Pancreas (tissue), 10 donors: ENCODE results near the gene KLC4. TPM values are rescaled to one million over a fixed set of nuclear protein-coding genes. Genes with fewer than 3 reads are reported as not detected.
A peak's percentile ranks its signal among the peaks of the same experiment; 100 is the strongest.
"Not testable (repeated sequence)": the region's sequence is repeated elsewhere in the genome, so short reads cannot be mapped to it uniquely, and the experiment has no call there.

ENCODE experiments used
- ATAC-seq, 4 donors: fragments of 200-7000 bp; cut with Tn5 transposase; one replicate each; pipeline versions ENCODE4 v1.8.0 to v1.9.1; 2020; ENCODE audit warnings: mild to moderate bottlenecking in 4 of 4, moderate library complexity in 4 of 4
- DNase-seq, 6 donors: peaks; one replicate each; pipeline ENCODE4 v3.0.0-alpha.2; 2020
- FAIRE-seq: peaks from 2 replicates; lab custom pipeline; 2012; peaks lifted over from hg19 to GRCh38; lab: Jason Lieb, UNC
- H3K27ac ChIP-seq, 4 donors: fragments of 200-600 bp; sonication (generic); 1 replicate in 3 of 4; 2 replicates in 1 of 4; pipeline versions ENCODE4 v1.5.0 to v1.8.0; 2020
- H3K27me3 ChIP-seq, 4 donors: fragments of 200-600 bp; one replicate each; pipeline ENCODE4 v1.8.0; 2021
- H3K36me3 ChIP-seq, 3 donors: fragments of 200-600 bp; sonication (generic) in 1 of 3; one replicate each; pipeline versions ENCODE4 v1.5.0 to v1.8.0; 2020 to 2021
- H3K4me1 ChIP-seq, 3 donors: fragments of 200-600 bp; one replicate each; pipeline ENCODE4 v1.8.0; 2021
- H3K4me3 ChIP-seq, 4 donors: fragments of 200-600 bp; sonication (generic) in 2 of 4; one replicate each; pipeline versions ENCODE4 v1.5.0 to v1.8.0; 2020 to 2021
- H3K9me3 ChIP-seq, 4 donors: fragments of 200-600 bp; one replicate each; pipeline ENCODE4 v1.8.0; 2021
- CTCF ChIP-seq, 4 donors: fragments of 200-600 bp; sonication (generic) in 3 of 4; IDR thresholded peaks; one replicate each; pipeline versions ENCODE4 v1.5.0 to v1.8.0; 2021; ENCODE audit warnings: antibody characterized with exemption in 4 of 4
- WGBS, 2 donors: extraction: QIAGEN DNeasy Blood & Tissue Kit; methylation state at CpG; one replicate each; pipeline ENCODE4 v1.1.7; 2013; 5-methylcytosine and 5-hydroxymethylcytosine counted together
- intact Hi-C, 3 donors: fragments of 100-400 bp; cut with DNase I; formaldehyde crosslinking; loops; one replicate each; pipeline versions ENCODE4 v1.11.1 to v1.14.2; 2022
- polyA plus RNA-seq, 2 donors: library from polyadenylated mRNA; stranded (reverse); fragments of 200-250 nt; gene quantifications; one replicate each; pipeline ENCODE4 v1.2.3, GENCODE V29; 2013
- total RNA-seq, 6 donors: library from RNA; stranded (reverse); fragmentation: NEBNext Ultra II Directional in 4 of 6; extraction: Animal tissue kit (Norgen Biotek cat#: 25700) in 4 of 6; gene quantifications; one replicate each; pipeline versions ENCODE4 v1.2.1 to v1.2.4, GENCODE V29; 2021 to 2023
- donor health status: healthy with polysubstance abuse.
- donor health status: DM: no; HTN: no; CAD: no; lungs with moderate emphysema.
- donor health status: DM: no; HTN: no; CAD: no.
- donor health status: control.
- donor health status: control.
- donor health status: Bipolar disorder and iron deficiency.
- donor health status: DM: yes; HTN: yes; CAD: no.
- donor health status: DM: no; HTN: no; CAD: no.
- donor health status: DM: no; HTN: no; CAD: no.
- donor health status: DM: yes; HTN: yes; CAD: no.

KLC4 gene
- total and polyA plus RNA-seq, 8 donors: 11.3 to 46.1 (median 16.4) TPM

- ATAC-seq (no peak), FAIRE-seq (no peak), DNase-seq (peak in 1 of 6 donors; percentile 37)
- Histone ChIP-seq H3K4me1 (no peaks in the 10 kb centered on the region), H3K9me3 (no peaks in the 10 kb centered on the region), H3K27me3 (no peaks in the 10 kb centered on the region), H3K4me3 (no peak overlapping the region), H3K27ac (no peak overlapping the region), H3K36me3 (peaks cover 0 to 42% (median 17%) of the 10 kb centered on the region in 3 donors)
- intact Hi-C loops: no loop called here
- 80 to 84% methylated on average over 9 of the region's 9 CpGs for WGBS, 2 donors
- no peak for TF ChIP-seq CTCF (IDR thresholded peaks at IDR 0.05)
Measured at GRCh38 chr6:43038727-43039126, 20.7 kb upstream of the KLC4 start.

GRCh38 chr6:43040542-43041257 lies 18.7 kb upstream of the KLC4 start:
- Histone ChIP-seq H3K27me3 (no peaks in the 10 kb centered on the region), H3K4me3 (no peak overlapping the region), H3K36me3 (peaks cover 0 to 42% (median 12%) of the 10 kb centered on the region in 3 donors), H3K4me1 (no peaks in the 10 kb centered on the region), H3K9me3 (no peaks in the 10 kb centered on the region), H3K27ac (no peak overlapping the region)
- intact Hi-C loops: no loop called here
- FAIRE-seq (no peak), DNase-seq (peak in 1 of 6 donors; percentile 66), ATAC-seq (no peak)
- 93 to 95% methylated on average over 18 of the region's 18 CpGs for WGBS, 2 donors
- TF ChIP-seq CTCF (IDR thresholded peaks at IDR 0.05): no peak

GRCh38 chr6:43041475-43041874 lies 18.0 kb upstream of the KLC4 start:
- 88 to 95% methylated on average over 8 of the region's 8 CpGs for WGBS, 2 donors
- peaks cover 0 to 41% (median 12%) of the 10 kb centered on the region in 3 donors for H3K36me3 ChIP-seq
- H3K27ac ChIP-seq, ATAC-seq, FAIRE-seq, H3K4me3 ChIP-seq, H3K27me3 ChIP-seq, H3K4me1 ChIP-seq, DNase-seq, H3K9me3 ChIP-seq, intact Hi-C loops: not testable (repeated sequence)

- TF ChIP-seq CTCF (IDR thresholded peaks at IDR 0.05): no peak
- 90 to 91% methylated on average over 9 of the region's 9 CpGs for WGBS, 2 donors
- intact Hi-C loops: no loop called here
- no peaks in the 10 kb centered on the region for H3K9me3 ChIP-seq
- H3K27ac ChIP-seq: no peak overlapping the region
- FAIRE-seq (no peak), DNase-seq (no peak), ATAC-seq (no peak)
- H3K4me1 ChIP-seq: no peaks in the 10 kb centered on the region
- H3K27me3 ChIP-seq: no peaks in the 10 kb centered on the region
- H3K36me3 ChIP-seq: peaks cover 0 to 36% (median 4%) of the 10 kb centered on the region in 3 donors
- no peak overlapping the region for H3K4me3 ChIP-seq
Measured at GRCh38 chr6:43043310-43043709, 16.1 kb upstream of the KLC4 start.

GRCh38 chr6:43045371-43045930 lies 14.0 kb upstream of the KLC4 start:
- no peaks in the 10 kb centered on the region for H3K27me3 ChIP-seq
- H3K9me3 ChIP-seq: no peaks in the 10 kb centered on the region
- DNase-seq (no peak), FAIRE-seq (no peak), ATAC-seq (no peak)
- H3K4me3 ChIP-seq: no peak overlapping the region
- H3K27ac ChIP-seq: no peak overlapping the region
- intact Hi-C loops: no loop called here
- H3K36me3 ChIP-seq: peaks cover 0 to 41% (median 3%) of the 10 kb centered on the region in 3 donors
- no peaks in the 10 kb centered on the region for H3K4me1 ChIP-seq
- TF ChIP-seq CTCF (IDR thresholded peaks at IDR 0.05): no peak
- 92 to 94% methylated on average over 11 of the region's 11 CpGs for WGBS, 2 donors
